Esophagus squamous epithelium (tissue), 5 donors: Measurements from ENCODE around the gene MRPS18C. TPM values are rescaled to one million over a fixed set of nuclear protein-coding genes. Genes with fewer than 3 reads are reported as not detected.
"Not testable (repeated sequence)": the region's sequence is repeated elsewhere in the genome, so short reads cannot be mapped to it uniquely, and the experiment has no call there.

Source experiments
- DNase-seq: peaks from one replicate; lab custom pipeline; 2025; lab: John Stamatoyannopoulos, UW
- H3K27ac ChIP-seq, 4 donors: fragments of 200-600 bp; sonication (generic); one replicate each; pipeline ENCODE4 v1.5.1; 2016 to 2019; ENCODE audit warnings: mild to moderate bottlenecking in 1 of 4
- H3K27me3 ChIP-seq, 4 donors: fragments of 200-600 bp; sonication (generic); 1 replicate in 3 of 4; 2 replicates in 1 of 4; pipeline versions ENCODE4 v1.5.1 to v1.6.0; 2017 to 2021; ENCODE audit warnings: antibody characterized with exemption in 1 of 4
- H3K36me3 ChIP-seq, 3 donors: fragments of 200-600 bp; sonication (generic); one replicate each; pipeline ENCODE4 v1.5.1; 2016 to 2019
- H3K4me1 ChIP-seq, 3 donors: fragments of 200-600 bp; sonication (generic); one replicate each; pipeline ENCODE4 v1.5.1; 2017 to 2019
- H3K4me3 ChIP-seq, 4 donors: fragments of 200-600 bp; sonication (generic); 1 replicate in 3 of 4; 2 replicates in 1 of 4; pipeline ENCODE4 v1.5.1; 2016 to 2019; ENCODE audit warnings: mild to moderate bottlenecking in 2 of 4, moderate library complexity in 1 of 4
- H3K9me3 ChIP-seq, 3 donors: fragments of 200-600 bp; sonication (generic); one replicate each; pipeline ENCODE4 v1.5.1; 2016 to 2019
- CTCF ChIP-seq, 6 experiments: fragments of 450-650 bp in 4 of 6; fragments of 200-600 bp in 2 of 6; sonication (generic) in 2 of 6; IDR thresholded peaks; one replicate each; pipeline ENCODE4 v1.5.1; 2016 to 2019; ENCODE audit warnings: antibody characterized with exemption in 6 of 6, mild to moderate bottlenecking in 4 of 6, moderate library complexity in 4 of 6
- POLR2A ChIP-seq, 4 donors: fragments of 450-650 bp; IDR thresholded peaks; one replicate each; pipeline ENCODE4 v1.6.1; 2017; ENCODE audit warnings: antibody characterized with exemption in 4 of 4, mild to moderate bottlenecking in 4 of 4, moderate library complexity in 3 of 4
- WGBS, 2 donors: methylation state at CpG; one replicate each; pipeline ENCODE4 v1.1.5; 2018; 5-methylcytosine and 5-hydroxymethylcytosine counted together
- intact Hi-C: fragments of 100-400 bp; cut with DNase I; formaldehyde crosslinking; loops from one replicate; pipeline ENCODE4 v1.15.0; 2022
- total RNA-seq, 4 donors: library from RNA; depleted of rRNA; stranded (reverse); fragments of >200 nt; gene quantifications; one replicate each; pipeline ENCODE4 v1.1.0, GENCODE V29; 2016
- donor health status: DM: yes; HTN: yes; CAD: no.

Gene MRPS18C
- total RNA-seq, 4 donors from 2014 or later, result 18.4 to 24.6 (median 22.5) TPM

- no peak overlapping the region for H3K4me3 ChIP-seq
- no peak overlapping the region for H3K27ac ChIP-seq
- WGBS, 2 donors, result 67 to 93% methylated on average over 1 of the region's 1 CpG
- intact Hi-C loops, result no loop called here
- no peaks in the 10 kb centered on the region for H3K27me3 ChIP-seq
- no peaks in the 10 kb centered on the region for H3K4me1 ChIP-seq
- DNase-seq, result no peak
- no peaks in the 10 kb centered on the region for H3K9me3 ChIP-seq
- TF ChIP-seq POLR2A (IDR thresholded peaks at IDR 0.05) (no peak), CTCF (IDR thresholded peaks at IDR 0.05) (no peak)
- H3K36me3 ChIP-seq, result no peaks in the 10 kb centered on the region
These were observed 42.3 kb downstream of the MRPS18C start for GRCh38 chr4:83498187-83498586.

GRCh38 chr4:83501671-83502070, 45.8 kb downstream of the MRPS18C start:
- H3K9me3 ChIP-seq, H3K4me3 ChIP-seq, intact Hi-C loops, DNase-seq, H3K27me3 ChIP-seq, H3K27ac ChIP-seq, H3K4me1 ChIP-seq, H3K36me3 ChIP-seq: not testable (repeated sequence)
- 69 to 78% methylated on average over 3 of the region's 3 CpGs for WGBS, 2 donors

GRCh38 chr4:83503974-83504373, 48.1 kb downstream of the MRPS18C start:
- intact Hi-C loops, result no loop called here
- H3K27me3 ChIP-seq, result no peaks in the 10 kb centered on the region
- H3K36me3 ChIP-seq, result no peaks in the 10 kb centered on the region
- no peak for DNase-seq
- H3K27ac ChIP-seq, result no peak overlapping the region
- no peaks in the 10 kb centered on the region for H3K9me3 ChIP-seq
- no peak overlapping the region for H3K4me3 ChIP-seq
- no peak for TF ChIP-seq POLR2A (IDR thresholded peaks at IDR 0.05)
- no peak for TF ChIP-seq CTCF (IDR thresholded peaks at IDR 0.05)
- no peaks in the 10 kb centered on the region for H3K4me1 ChIP-seq

- no peaks in the 10 kb centered on the region for H3K27me3 ChIP-seq
- no peaks in the 10 kb centered on the region for H3K36me3 ChIP-seq
- TF ChIP-seq POLR2A (IDR thresholded peaks at IDR 0.05) (no peak), CTCF (IDR thresholded peaks at IDR 0.05) (no peak)
- no peaks in the 10 kb centered on the region for H3K4me1 ChIP-seq
- WGBS, 2 donors, result 52 to 55% methylated on average over 4 of the region's 4 CpGs
- intact Hi-C loops, result no loop called here
- no peak for DNase-seq
- H3K9me3 ChIP-seq, result no peaks in the 10 kb centered on the region
- no peak overlapping the region for H3K4me3 ChIP-seq
- H3K27ac ChIP-seq, result no peak overlapping the region
These were observed 48.6 kb downstream of the MRPS18C start for GRCh38 chr4:83504503-83504902.

GRCh38 chr4:83504996-83505395, 49.1 kb downstream of the MRPS18C start:
- WGBS, 2 donors, result 91 to 92% methylated on average over 6 to 9 of the region's 10 CpGs
- TF ChIP-seq POLR2A (IDR thresholded peaks at IDR 0.05), result no peak
- TF ChIP-seq CTCF (IDR thresholded peaks at IDR 0.05), result no peak
- H3K9me3 ChIP-seq, result no peaks in the 10 kb centered on the region
- H3K27me3 ChIP-seq, result no peaks in the 10 kb centered on the region
- no peak overlapping the region for H3K27ac ChIP-seq
- DNase-seq, result no peak
- no peak overlapping the region for H3K4me3 ChIP-seq
- no peaks in the 10 kb centered on the region for H3K4me1 ChIP-seq
- H3K36me3 ChIP-seq, result no peaks in the 10 kb centered on the region
- intact Hi-C loops, result loop anchor here (5.0 kb wide), 1 partner anchor 137 kb away; no protein-coding TSS in a partner anchor

- H3K36me3 ChIP-seq, H3K27ac ChIP-seq, H3K4me3 ChIP-seq, H3K27me3 ChIP-seq, H3K4me1 ChIP-seq, H3K9me3 ChIP-seq: not testable (repeated sequence)
- WGBS, 2 donors, result 62 to 65% methylated on average over 3 of the region's 3 CpGs
- intact Hi-C loops, result loop anchor here (5.0 kb wide), 1 partner anchor 133 kb away; no protein-coding TSS in a partner anchor
- DNase-seq, result peak; percentile 0
- TF ChIP-seq CTCF (IDR thresholded peaks at IDR 0.05), result peak; percentile 33 to 89 (median 78)
These were observed 53.3 kb downstream of the MRPS18C start for GRCh38 chr4:83509156-83509585.
